GM18858 (cell line): ENCODE data around the gene PDE1C.
"Not testable (repeated sequence)": the region's sequence is repeated elsewhere in the genome, so short reads cannot be mapped to it uniquely, and the experiment has no call there.

ENCODE experiments used
- ATAC-seq: cut with Tn5 transposase; IDR thresholded peaks from one replicate; pipeline ENCODE4 v1.9.1; 2021; ENCODE audit not compliant: unreplicated experiment

Gene PDE1C

DNA sequence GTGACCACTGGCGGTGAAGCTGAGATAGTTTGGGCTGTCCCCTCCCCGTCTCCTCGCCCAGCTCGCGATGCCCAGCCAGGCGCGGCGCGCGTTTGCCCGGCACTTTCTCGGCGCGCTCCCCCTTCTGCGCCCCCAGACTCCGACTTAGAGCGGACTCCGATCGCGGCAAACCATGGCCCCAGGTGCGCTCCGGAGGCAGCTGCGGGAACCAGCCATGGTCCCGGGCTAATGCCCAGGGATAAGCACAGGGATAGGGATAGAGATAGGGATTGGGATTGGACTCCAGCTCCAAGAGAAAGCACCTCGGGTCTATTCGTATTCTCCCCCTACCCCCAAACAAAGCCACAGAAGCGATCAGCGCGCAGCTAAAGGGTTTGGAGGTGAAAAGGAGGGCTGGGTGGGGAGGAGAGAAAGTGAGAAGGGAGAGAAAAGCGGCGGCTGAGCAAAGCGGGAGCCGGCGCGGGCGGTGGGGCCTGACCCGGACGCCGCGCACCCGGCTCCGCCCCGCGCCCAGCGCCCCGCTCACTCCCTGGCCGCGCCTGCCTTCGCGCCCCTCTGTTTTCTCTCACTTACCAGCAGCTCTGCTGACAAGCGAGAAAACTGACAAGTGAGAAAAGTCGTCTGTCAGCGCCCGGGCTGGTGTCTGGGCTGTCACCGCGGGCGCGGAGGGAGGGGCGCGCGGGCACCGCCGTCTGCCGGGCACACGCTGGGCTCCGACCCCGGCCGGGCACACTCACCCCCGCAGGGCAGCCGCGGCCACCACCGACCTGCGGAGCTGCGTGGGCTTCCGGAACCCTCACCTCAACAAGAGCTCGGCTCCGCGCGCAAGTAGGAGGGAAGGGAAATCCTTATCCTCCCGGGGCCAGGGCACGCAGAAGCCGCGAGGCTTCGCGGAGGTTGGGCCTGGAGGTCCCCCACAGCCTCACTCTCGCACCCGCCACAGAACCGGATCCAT, at the start of gene PDE1C:
Gene PDE1C (minus strand): TSS at position 2 of the 955 bp plus-strand sequence.
- no peak for ATAC-seq

DNA sequence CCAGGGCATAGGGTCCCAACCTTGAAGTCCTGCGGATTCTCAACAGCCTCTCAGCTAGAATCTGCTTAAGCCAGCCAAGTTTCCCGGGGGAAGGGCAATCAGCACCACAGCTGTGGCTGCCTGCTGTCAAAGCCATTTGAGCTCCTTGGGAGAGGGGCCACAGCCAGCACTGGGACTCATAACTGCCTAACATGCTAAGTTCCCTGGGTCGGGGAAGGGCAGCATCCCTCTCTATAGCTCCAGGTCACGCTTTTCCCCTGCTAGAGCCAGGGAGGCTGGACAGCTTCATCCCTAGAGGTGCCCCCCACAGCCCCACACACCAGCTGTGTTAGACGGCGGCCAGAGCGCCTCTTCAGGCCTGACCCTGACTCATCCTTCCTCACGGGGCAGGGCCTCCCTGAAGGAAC, 49.6 kb upstream of the PDE1C start:
- ATAC-seq, result no peak

- no peak for ATAC-seq
Observed at GRCh38 chr7:32117837-32118236, 47.6 kb upstream of the PDE1C start.

DNA sequence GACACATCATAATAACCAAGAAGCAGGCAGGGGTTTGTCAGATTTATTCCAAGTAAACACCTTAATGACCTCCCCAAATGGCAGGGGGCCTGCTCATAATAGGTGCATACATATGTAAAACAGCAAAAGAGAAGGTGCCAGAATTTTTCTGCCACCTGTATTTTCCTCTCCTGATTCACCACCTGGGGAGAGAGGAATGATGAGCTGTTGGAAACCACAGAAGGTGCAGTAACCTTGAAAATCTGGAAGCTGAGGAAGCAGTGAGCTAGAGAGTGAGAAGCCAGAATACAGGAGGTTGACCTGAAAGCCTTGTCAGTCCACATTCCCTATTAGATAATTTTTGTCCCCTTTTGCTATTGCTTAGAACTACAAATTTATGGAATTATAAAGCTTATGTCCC, 46.2 kb upstream of the PDE1C start:
- ATAC-seq, result no peak

DNA sequence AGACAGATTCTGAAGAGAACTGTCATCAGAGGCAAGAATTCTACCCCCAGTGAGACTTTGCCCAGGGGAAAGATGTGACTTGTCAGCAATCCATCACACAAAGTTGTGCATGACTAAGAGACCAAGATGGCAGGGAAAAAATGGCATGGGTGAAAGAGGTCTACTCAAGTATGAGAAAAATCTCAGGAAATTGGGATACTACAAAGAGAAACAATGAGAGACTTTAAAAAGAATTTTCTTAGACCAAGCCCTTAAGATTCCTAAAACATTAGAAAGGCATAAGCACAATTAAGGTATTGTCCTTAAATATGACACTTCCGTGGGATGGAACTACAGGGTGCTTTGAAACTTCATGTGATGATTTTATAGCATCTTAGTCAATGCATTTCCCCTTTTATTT, 45.6 kb upstream of the PDE1C start:
- no peak for ATAC-seq

DNA sequence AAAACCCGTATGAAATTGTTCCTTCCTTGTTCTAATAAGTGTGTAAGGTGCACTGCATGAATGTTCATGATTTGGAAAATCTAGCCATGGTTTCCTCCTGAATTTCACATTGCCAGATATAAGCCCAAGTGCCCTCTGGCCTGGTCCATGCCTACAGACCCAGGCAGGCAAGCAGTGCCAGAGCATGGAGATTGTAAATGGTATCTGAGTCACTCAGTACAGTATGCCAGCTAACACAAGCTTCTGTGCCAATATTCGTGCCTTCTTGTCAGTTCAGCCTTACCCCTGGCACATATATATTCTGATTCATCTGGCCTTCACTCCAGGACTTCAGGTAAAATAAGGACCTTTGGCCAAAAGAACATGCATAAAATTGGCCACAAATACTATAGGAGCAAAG, 38.4 kb upstream of the PDE1C start:
- ATAC-seq, result no peak

DNA sequence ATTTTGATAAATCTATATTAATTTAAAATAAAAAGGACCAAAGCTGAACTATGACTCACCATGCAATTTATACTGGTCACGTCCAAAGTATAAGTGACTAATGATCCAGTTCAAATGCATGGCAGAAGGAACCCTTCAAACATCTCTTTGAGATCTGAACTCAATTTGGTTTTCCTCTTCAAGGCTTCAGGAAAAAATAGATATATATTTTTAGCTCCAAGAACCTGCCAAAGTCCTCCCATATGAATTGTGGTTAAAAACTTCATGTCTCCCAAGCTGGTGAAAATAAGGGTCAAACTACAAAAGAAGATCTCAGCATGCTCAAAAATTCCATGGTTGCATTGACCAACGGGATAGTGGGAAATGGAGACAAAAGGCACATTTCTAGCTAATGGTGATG, 34.6 kb upstream of the PDE1C start:
- ATAC-seq, result no peak

DNA sequence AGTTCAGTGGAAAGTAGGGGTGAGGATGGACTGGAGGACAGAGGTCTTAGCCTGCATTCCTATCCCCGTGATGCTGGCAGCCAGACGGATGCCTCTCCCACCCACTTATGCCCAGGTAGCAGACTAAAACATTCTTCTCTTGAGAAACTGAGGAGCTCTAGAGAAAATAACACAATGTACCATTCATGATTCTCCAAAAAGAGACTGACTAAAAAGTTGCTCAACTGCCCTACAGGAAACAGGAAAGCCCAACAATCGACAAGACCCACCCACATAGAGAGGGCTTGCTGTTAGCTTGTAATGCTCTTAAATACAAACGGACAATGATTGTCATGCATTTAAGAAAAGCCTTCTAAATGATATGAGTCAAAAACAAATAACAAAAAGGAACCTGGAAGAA, 33.2 kb upstream of the PDE1C start:
- no peak for ATAC-seq

DNA sequence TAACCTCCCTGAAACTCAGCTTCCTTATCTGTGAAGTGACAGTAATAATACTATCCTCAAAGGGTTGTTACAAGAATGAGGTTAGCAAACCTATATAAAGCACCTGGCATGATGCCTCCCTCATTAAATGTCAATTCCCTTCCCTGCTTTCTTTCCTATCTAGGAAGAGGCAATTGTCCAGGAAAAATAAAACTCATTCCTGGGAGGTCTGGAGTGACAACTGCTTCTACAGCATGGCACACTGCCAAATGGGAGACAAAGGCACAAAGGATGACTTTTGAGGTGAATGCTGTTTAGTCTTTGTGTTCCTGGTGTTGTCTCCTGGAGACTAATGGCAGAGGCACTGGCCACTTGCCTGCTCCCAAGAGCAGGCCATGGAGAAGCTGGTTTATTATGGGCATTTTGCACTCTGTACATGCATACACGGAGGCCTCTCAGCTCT, 32.2 kb upstream of the PDE1C start:
- ATAC-seq, result no peak

DNA sequence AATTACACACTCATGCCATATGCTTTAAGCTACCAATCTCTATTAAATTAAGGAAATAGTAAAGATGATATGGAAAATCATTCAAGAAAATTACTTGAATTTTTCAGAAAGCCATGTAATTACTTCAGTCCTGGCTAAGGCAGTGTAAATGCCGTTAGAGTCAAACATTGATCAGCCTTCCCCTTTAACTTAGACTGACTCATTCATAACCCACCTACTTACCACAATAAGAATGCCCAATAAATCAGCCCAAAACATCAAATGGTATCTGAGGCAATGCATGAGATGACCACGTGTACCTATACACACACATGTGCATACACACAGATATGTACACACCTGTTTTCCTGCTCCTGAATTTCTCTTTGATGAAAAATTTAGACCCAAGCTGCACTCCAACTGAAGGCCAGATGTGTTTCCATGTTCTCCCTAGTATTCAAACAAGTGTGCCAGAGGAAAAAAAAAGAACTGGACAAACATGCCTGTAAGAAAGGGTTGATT, 30.2 kb upstream of the PDE1C start:
- no peak for ATAC-seq

DNA sequence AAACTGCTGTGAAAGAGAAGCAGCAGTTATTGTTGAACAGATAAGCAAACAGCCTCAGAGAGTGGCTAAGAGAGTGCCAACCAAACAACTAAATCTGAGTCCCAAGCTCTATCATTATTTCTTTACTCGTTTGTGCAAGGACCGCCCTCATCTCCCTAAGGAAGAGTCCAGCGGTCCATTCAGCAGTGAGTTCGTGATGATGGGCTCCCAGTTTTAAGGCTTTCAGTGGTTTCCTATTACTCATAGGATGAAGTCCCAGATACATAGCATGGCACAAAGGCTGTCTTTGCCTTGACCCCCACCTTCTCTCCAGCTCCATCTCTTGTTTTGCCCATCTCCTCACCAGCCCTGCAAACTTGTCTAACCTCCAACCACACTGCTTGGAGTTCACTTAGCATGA, 24.3 kb upstream of the PDE1C start:
- ATAC-seq, result no peak

GRCh38 chr7:32093415-32094408, 23.5 kb upstream of the PDE1C start:
- ATAC-seq, result no peak

DNA sequence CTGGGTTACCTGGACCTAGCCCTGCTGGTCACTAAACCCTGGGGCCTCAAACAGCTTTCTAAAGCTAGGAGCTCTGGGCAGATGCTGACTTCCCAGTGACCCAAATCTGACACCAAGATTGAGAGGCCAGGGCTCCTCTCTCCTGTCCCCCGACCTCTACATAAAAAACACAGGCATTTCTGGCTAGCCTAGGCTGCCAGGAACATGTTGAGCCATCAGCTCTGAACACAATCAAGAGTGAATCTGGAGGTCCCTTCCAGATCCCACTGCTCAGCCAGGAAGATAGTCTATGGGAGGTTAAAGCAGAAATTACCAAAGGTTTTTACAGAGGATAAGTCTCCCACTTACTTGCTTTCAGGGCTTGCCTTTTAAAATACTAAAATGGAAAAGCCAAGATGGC, 22.1 kb upstream of the PDE1C start:
- no peak for ATAC-seq

GRCh38 chr7:32091608-32092210, 21.5 kb upstream of the PDE1C start:
- ATAC-seq, result no peak

GRCh38 chr7:32089678-32090077, 19.5 kb upstream of the PDE1C start:
- ATAC-seq, result no peak

DNA sequence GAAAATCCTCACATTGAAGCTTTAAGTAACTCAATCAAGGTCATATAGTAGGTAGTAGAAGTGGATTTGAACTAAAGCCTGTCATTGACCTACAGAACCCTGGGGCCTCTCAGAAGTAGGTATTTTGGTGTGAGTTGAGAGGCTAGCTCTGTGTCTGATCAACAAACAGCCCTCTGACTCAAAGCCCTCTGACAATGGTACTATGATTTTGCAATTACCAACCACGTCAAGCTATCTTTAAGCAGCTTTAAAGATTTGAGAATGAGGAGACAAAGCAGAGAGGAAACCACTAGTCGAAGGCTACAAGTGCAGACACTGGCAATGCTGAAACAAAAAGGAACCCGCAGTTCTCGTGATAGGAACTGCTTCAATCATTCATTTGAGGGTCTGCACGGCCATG, 19.0 kb upstream of the PDE1C start:
- no peak for ATAC-seq

GRCh38 chr7:32088451-32088881, 18.3 kb upstream of the PDE1C start:
- ATAC-seq, result no peak

GRCh38 chr7:32079510-32079909, 9.3 kb upstream of the PDE1C start:
- no peak for ATAC-seq

GRCh38 chr7:32078824-32079223, 8.6 kb upstream of the PDE1C start:
- no peak for ATAC-seq

- ATAC-seq, result no peak
Observed at GRCh38 chr7:32077806-32078205, 7.6 kb upstream of the PDE1C start.

DNA sequence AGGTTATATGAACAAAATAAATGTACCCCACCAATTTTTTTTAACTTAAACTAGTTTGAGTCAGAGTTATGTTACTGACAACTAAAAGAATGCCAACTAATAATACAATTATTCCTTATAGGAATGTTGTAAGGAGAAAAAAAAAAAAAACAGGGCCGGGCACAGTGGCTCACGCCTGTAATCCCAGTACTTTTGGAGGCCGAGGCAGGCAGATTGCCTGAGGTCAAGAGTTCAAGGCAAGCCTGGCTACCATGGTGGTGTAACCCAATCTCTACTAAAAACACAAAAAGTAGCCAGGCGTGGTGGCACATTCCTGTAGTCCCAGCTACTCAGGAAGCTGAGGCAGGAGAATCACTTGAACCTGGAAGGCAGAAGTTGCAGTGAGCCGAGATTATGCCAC, 6.6 kb upstream of the PDE1C start:
- ATAC-seq, result not testable (repeated sequence)
